ENCODE results near the gene SUSD4. TPM values are rescaled to one million over a fixed set of nuclear protein-coding genes. Genes with fewer than 3 reads are reported as not detected.

Gene SUSD4
- total and polyA plus RNA-seq, 2 of the 8 experiments (the other 6 are each of a cell fraction or from before 2014, with no cell fraction given): 3.9 to 5.2 TPM

DNA sequence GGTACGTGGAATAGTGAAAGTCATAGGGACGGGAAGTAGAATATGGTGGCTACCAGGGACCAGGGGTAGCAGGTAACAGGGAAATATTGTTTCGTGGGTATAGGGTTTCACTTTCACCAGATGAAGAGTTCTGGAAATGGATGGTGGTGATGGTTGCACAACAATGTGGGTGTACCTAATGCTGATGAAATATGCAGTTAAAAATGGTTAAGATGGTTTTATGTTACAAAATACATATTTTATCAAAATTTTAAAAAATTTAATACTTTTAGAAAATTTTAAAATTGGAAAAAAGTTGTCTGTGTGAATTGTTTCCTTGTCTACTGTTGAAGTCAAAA, 165.4 kb downstream of the SUSD4 start:
- H2AFZ ChIP-seq (ENCODE audit: low read length): no peak overlapping the region
- H3K23ac ChIP-seq (ENCODE audit: insufficient read length): no peak overlapping the region
- H3K27me3 ChIP-seq (replicated peaks in 1 of 4; ENCODE audit: control insufficient read depth in 3 of 4, extremely low read depth in 1 of 4, insufficient read depth in 3 of 4, low read length in 3 of 4): no peaks in the 10 kb centered on the region; a peak in 1 of 7 replicates
- no peak overlapping the region for H3K4me3 ChIP-seq (ENCODE audit: extremely low read depth in 1 of 4, insufficient read depth in 2 of 4, low read depth in 3 of 4, low read length in 4 of 4)
- no peak overlapping the region for H3K14ac ChIP-seq (ENCODE audit: insufficient read length)
- H4K20me1 ChIP-seq (replicated peaks in 1 of 2; ENCODE audit: control insufficient read depth in 1 of 2, insufficient read depth in 2 of 2, low read length in 2 of 2): peaks cover 0 to 3% of the 10 kb centered on the region in 2 experiments
- WGBS, 2 experiments (ENCODE audit: extremely low coverage in 1 of 2, insufficient coverage in 1 of 2, insufficient read length in 1 of 2, insufficient replicate concordance in 2 of 2, low coverage in 1 of 2, low lambda C conversion rate in 2 of 2, missing lambda C conversion rate in 1 of 2): 86% methylated on average over 3 of the region's 3 CpGs; no CpG with 5 or more reads in 1 of the 2 experiments
- H3K23me2 ChIP-seq (ENCODE audit: low read depth, low read length): no peaks in the 10 kb centered on the region
- H3K4ac ChIP-seq (replicated peaks; ENCODE audit: insufficient read length, low read depth, low read length): no peak overlapping the region
- no peak overlapping the region for H4K91ac ChIP-seq (replicated peaks; ENCODE audit: insufficient read length, low read length)
- no peak overlapping the region for H2BK120ac ChIP-seq (replicated peaks; ENCODE audit: low read depth, low read length)
- no peaks in the 10 kb centered on the region for H3K9me3 ChIP-seq (ENCODE audit: insufficient read depth in 2 of 2, low read depth in 1 of 2, low read length in 1 of 2)
- DNase-seq (ENCODE audit: low read depth in 1 of 2, low spot score in 2 of 2) (no peak), FAIRE-seq (no peak)
- H3K27ac ChIP-seq (ENCODE audit: low read depth, low read length): no peak overlapping the region
- H3K56ac ChIP-seq (replicated peaks; ENCODE audit: insufficient read length, low read depth, low read length): no peak overlapping the region
- H3K79me2 ChIP-seq (ENCODE audit: control insufficient read depth in 1 of 2, insufficient read depth in 2 of 2, low read length in 2 of 2): no peaks in the 10 kb centered on the region
- no peak overlapping the region for H2BK5ac ChIP-seq (ENCODE audit: low read depth, low read length)
- no peak overlapping the region for H2AK5ac ChIP-seq (ENCODE audit: low read depth, low read length)
- H3K4me2 ChIP-seq (ENCODE audit: insufficient read depth in 1 of 2, low read depth in 2 of 2, low read length in 2 of 2): no peak overlapping the region
- TF ChIP-seq HDAC2 (IDR thresholded peaks at IDR 0.05; ENCODE audit: borderline replicate concordance in 1 of 2, low read depth in 2 of 2, low read length in 2 of 2): no peak
- no peak for TF ChIP-seq SUZ12 (IDR thresholded peaks at IDR 0.05; ENCODE audit: low read length)
- no peak for TF ChIP-seq SAP30 (IDR thresholded peaks at IDR 0.05; ENCODE audit: insufficient read depth, insufficient replicate concordance, low read length)
- TF ChIP-seq KDM4A (IDR thresholded peaks at IDR 0.05; ENCODE audit: low read depth, low read length, severe bottlenecking): no peak
- TF ChIP-seq BRCA1 (IDR thresholded peaks at IDR 0.05; ENCODE audit: low read depth, low read length): no peak
- TF ChIP-seq SP4 (IDR thresholded peaks at IDR 0.05; ENCODE audit: low read length): no peak
- no peak for TF ChIP-seq GABPA (IDR thresholded peaks at IDR 0.05; ENCODE audit: borderline replicate concordance, insufficient read depth, low read length)
- TF ChIP-seq YY1 (IDR thresholded peaks at IDR 0.05; ENCODE audit: low read depth, low read length): no peak
- no peak for TF ChIP-seq KDM5A (IDR thresholded peaks at IDR 0.05; ENCODE audit: low read length)
- TF ChIP-seq E2F6 (IDR thresholded peaks at IDR 0.05): no peak
- TF ChIP-seq SRF (IDR thresholded peaks at IDR 0.05; ENCODE audit: low read depth, low read length): no peak
- ChIA-PET CTCF (ENCODE audit: partially characterized antibody) (interaction anchor here (1.3 kb wide), 1 partner anchor 11 kb away, joined by 3 read pairs; no protein-coding TSS in a partner anchor), POLR2A (ENCODE audit: partially characterized antibody) (no interaction called here)
- H3K9ac ChIP-seq (replicated peaks in 1 of 4; ENCODE audit: extremely low read depth in 1 of 4, low read depth in 3 of 4, low read length in 3 of 4): no peak overlapping the region
- no peak overlapping the region for H2BK12ac ChIP-seq (ENCODE audit: low read depth, low read length)
- H3K4me1 ChIP-seq (replicated peaks in 1 of 4; ENCODE audit: control insufficient read depth in 3 of 4, insufficient read depth in 4 of 4, low read length in 3 of 4): no peaks in the 10 kb centered on the region; a peak in 1 of 7 replicates
- no peaks in the 10 kb centered on the region for H3K36me3 ChIP-seq (ENCODE audit: control insufficient read depth in 2 of 4, insufficient read depth in 4 of 4, low read length in 3 of 4)
- no peak overlapping the region for H3K18ac ChIP-seq (ENCODE audit: extremely low read depth, low read length)
- H3K79me1 ChIP-seq (ENCODE audit: low read depth, low read length): no peaks in the 10 kb centered on the region
- no peak overlapping the region for H4K5ac ChIP-seq (ENCODE audit: insufficient read length, low read depth, low read length)
- H4K8ac ChIP-seq (ENCODE audit: extremely low read depth, insufficient read depth, low read length): no peak overlapping the region
- no peak overlapping the region for H2BK20ac ChIP-seq (ENCODE audit: low read length)
- no peak overlapping the region for H2BK15ac ChIP-seq (ENCODE audit: low read length)

Measured in H1 (cell line).